Fibroblast of skin of abdomen (primary cell): ENCODE measurements around the gene PFN3.
"Not testable (repeated sequence)": the region's sequence is repeated elsewhere in the genome, so short reads cannot be mapped to it uniquely, and the experiment has no call there.

Source experiments
- DNase-seq: peaks from one replicate; pipeline ENCODE4 v3.0.0-alpha.2; 2013

The PFN3 gene

DNA sequence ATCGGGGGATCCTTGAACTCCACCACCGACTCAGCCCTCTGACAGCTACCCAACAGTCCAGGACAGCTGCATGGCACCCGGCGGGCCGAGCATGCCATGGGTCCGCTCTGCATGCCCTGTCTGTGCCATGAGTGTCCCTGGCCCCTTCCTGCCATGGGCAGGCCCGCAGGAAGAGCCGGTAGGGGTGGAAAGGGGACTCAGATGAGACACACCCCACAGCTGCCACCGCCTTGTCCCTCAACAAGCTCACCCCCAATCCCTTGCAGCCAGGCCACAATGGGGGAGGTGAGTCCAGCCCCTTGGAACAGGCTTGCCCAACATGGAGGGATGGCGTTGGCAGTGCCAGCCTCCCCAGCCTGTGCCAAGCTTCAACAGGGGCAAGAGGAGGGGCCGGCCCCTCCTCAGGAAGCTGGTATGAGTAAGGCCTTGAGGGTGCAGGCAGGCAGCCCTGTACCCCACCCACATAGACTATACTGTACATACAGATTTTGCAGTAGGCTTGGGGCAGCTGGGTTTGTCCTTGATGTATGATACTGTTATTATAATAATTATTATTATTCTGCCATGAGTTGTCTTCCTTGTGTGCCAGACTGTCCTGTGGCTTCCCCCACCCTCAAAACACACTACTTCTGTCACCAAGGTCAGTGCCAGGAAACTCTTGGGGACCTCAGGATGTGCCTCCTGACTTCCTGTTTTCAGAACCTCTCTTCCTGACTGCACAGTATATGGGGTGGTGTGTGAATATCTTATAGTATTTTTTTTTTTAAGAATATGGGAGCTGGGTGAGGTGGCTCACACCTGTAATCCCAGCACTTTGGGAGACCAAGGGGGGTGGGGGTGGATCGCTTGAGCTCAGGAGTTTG, 28.2 kb downstream of the PFN3 start:
- DNase-seq: no peak

DNA sequence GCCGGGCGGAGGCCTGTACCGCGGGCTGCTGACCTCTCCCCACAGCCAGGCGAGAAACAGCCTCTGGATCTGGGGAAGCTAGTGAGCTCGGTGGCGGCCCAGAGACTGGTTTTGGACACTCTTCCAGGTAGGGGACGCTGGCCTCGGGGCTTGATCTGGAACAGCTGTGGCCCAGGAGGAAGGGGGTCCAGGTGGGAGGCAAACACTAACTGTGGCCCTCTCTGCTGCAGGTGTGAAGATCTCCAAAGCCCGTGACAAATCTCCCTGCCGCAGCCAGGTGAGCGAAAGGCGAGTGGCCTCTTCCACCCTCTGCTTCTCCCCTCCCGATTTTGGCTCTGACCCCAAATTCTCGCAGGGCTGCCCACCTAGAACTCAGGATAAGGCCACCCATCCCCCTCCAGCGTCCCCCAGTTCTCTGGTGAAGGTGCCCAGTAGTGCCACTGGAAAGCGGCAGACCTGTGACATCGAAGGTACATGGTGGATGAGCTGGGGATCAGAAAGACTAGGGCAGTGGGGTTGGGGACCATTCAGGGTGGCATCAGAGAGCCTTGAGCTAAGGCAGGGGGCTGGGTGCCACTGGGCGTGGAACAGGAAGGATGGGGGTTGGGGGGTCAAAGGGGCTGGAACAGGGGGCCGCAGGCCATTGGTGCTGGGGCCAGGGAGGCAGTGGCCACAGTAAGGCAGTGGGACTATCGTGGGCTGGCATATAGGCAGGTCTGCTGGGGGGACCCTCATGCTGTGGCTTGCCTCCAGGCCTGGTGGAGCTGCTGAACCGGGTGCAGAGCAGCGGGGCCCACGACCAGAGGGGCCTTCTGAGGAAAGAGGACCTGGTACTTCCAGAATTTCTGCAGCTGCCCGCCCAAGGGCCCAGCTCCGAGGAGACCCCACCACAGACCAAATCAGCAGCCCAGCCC, 29.1 kb downstream of the PFN3 start:
- no peak for DNase-seq

GRCh38 chr5:177370488-177371119, 29.9 kb downstream of the PFN3 start:
- DNase-seq: peak; percentile 79

DNA sequence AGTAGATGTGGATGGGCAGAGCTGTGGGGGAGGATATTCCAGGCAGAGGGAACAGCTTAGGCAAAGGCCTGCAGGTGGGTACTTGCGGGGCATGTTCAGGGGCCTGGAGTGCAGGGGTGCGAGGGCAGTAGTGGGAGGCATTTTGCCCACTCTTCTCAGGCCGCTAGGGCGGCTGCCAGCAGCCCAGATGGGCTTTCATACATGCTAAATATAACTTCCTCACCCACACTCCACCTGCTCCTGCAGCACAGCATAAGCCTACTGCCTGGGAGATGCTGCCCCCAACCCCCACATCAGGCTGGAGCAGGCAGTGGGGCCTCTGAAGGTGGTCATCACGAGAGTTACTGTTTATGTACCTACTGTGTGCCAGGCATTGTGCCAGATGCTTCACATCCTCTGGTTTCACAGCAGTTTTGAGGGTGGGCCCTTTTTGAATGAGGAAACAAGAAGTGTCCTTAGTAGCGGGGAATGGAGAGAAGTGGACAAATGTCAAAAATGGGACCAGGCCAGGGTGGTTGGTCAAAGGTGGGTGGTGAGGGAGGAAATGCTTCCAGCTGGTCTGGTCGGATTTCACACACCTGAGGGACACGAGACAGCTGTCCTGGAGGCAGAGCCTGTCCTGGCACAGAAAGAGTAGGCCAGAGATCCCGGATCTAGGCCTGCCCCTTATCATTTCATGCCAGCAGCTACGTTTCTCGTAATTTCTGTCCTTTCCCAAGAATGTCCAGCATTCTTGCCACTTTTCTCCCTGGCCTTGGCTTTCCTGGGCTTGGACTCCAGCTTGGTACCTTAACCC, 30.6 kb downstream of the PFN3 start:
- DNase-seq: no peak

DNA sequence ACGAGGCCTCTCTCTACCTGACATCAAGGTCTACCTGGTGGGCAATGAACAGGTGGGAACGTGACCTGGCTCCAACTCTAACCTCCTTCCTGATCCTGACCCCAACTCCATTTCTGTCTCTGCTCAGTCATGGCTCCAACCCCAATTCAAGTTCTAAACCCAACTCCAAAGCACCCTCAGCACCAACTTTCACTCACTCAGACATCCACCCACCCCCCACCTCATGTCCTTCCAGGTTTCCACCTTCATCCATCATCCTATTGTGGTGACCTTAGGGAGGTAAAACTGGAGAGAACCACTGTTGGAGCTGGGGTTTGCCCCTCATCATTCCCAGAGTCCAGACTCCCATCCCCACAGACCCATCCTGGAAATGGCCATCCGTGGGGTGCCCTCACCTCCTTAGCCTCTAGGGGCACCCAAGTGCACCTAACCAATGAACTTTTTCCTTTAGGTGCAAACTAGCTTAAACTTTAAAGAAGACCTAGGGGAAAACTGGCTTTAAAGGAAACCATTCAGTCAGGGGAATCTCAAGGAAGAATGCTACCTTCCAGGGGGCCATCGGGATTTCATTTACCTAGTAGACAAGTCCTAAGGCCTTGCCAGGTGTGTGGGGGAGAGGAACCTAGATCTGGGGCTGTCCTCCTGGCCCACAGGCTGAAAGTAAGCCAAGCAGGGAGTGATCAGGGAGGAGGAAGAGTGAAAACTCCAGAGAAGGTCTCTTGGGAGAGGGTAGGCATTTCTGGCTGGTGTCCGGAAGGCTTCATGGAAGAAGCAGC, 31.4 kb downstream of the PFN3 start:
- DNase-seq: no peak

GRCh38 chr5:177367981-177368868, 32.2 kb downstream of the PFN3 start:
- no peak for DNase-seq

DNA sequence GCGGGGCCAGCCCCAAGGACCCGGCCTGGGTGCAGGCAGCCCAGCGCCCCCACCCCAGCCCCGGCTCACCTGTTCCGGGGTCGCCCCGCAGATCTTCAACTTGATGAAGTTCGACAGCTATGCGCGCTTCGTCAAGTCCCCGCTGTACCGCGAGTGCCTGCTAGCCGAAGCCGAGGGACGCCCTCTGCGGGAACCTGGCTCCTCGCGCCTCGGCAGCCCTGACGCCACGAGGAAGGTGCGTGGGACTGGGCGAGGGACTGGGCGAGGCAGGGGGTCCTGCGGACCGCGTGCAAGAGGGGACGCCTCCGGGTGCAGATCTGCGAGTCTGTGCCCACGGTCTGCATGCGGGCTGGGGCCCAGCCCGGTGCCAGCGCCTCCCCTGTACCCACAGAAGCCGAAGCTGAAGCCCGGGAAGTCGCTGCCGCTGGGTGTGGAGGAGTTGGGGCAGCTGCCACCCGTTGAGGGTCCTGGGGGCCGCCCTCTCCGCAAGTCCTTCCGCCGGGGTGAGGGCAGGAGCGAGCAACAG, 33.1 kb downstream of the PFN3 start:
- DNase-seq: no peak

DNA sequence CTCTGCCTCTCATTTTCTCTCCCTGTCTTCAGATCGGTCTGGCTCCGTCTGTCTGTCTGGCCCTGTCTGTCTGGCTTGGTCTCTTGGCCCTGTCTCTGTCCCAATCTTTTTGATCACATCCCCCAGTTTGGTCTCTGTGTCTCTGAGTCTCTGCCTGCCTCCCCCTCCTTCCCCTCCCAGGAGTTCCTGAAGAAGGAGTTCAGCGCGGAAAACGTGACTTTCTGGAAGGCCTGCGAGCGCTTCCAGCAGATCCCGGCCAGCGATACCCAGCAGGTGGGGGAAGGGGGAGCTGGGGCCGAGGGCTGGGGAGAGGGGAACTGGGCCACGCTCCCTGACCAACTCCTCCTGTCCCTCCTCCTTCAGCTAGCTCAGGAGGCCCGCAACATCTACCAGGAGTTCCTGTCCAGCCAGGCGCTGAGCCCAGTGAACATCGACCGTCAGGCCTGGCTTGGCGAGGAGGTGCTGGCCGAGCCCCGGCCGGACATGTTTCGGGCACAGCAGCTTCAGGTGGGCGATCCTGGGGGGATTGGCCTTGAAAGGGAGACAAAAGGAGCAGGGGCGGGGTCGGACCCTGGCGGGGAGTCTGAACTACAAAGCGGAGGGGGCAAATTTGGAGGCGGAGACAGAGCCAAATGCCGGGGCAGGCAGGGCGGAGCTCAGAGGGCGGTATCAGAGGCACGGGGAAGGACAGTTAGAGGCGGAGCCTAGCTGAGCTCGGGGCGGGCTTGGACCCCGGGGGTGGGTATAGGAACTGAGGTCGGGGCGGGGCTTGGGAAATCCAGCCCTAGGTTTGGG, 33.7 kb downstream of the PFN3 start:
- peak; percentile 84 for DNase-seq

DNA sequence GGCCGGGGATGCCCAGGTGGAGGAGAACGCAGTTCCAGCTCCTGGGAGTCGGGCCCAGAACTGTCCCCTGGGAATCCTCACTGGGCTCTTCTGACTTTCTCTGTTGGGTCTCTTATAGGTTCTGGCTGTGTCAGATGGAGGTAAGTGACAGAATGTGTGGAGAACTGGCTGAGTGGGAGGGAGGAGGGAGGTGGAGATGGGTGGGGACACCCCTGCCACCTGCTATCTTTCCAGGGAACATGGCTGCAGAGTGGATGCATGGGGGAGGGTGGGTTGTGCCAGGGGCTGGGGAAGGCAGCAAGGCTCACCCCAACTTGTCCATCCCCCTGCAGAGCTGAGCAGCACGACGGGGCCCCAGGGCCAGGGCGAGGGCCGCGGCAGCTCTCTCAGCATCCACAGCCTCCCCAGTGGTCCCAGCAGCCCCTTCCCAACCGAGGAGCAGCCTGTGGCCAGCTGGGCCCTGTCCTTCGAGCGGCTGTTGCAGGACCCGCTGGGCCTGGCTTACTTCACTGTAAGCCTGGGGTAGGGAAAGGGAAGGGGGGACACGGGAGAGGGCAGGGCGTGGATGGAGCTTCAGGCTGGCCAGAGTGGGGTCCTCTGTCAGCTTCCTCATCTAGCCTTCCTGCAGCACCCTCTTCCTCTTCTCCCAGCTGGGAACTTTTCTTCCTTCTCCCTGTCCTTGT, 34.5 kb downstream of the PFN3 start:
- DNase-seq: no peak

DNA sequence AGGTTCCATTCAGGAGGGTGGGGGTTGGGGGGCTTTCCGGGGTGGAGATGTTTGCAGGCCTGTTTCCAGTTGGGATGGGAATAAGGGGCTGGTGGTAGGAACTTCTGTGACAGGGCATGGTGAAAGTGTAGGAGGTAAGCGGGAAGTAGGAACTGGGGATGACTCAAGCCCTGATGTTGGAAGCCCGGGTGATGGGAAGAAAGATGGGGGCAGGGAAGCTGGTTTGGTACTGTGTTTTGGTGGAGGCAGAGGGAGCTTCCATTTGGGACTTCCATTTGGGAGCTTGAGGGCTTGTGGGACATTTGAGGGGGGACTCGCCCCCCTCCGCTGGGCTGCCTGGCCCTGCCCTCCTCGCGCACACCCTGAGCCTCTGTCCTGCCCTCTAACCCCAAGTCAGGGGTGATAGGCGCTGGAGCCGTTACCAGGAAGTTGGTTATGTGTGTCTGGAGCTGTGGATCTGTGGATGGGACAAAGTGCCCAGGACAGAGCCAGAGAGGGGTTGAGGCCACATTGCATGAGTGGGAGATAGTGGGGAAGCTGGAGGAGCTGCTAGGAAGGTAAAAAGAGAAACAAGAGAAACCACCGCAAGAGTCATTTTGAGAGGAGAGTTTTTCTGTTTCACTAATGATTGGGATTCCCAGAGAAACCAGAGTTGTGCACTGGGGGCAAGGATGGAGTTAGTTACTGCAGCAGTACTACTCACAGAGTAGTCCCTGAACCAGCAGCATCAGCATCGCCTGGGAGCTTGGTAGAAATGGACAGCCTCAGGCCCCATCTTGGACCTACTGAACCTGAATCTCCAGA, 36.1 kb downstream of the PFN3 start:
- no peak for DNase-seq

DNA sequence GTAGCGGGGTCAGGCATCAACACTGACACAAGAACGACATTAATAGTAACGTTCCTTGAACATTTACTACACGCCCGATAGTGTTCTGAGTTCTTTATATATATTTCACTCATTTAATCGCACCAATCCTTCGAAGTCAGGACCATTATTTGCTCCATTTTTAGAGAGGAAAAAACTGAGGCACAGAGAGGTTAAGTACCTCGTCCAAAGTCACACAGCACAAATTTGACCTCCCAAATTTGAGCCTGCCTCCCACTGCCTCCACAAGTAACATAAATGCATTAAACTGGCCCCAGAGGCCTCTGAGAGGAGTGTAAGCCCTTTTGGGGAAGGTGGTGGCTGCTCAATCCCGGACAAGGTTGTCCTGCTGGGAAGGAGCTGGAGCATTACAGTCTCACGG, 36.9 kb downstream of the PFN3 start:
- DNase-seq: no peak

GRCh38 chr5:177362610-177363507, 37.6 kb downstream of the PFN3 start:
- DNase-seq: peak; percentile 37

- DNase-seq: no peak
These were observed 38.2 kb downstream of the PFN3 start for GRCh38 chr5:177362292-177362609.

DNA sequence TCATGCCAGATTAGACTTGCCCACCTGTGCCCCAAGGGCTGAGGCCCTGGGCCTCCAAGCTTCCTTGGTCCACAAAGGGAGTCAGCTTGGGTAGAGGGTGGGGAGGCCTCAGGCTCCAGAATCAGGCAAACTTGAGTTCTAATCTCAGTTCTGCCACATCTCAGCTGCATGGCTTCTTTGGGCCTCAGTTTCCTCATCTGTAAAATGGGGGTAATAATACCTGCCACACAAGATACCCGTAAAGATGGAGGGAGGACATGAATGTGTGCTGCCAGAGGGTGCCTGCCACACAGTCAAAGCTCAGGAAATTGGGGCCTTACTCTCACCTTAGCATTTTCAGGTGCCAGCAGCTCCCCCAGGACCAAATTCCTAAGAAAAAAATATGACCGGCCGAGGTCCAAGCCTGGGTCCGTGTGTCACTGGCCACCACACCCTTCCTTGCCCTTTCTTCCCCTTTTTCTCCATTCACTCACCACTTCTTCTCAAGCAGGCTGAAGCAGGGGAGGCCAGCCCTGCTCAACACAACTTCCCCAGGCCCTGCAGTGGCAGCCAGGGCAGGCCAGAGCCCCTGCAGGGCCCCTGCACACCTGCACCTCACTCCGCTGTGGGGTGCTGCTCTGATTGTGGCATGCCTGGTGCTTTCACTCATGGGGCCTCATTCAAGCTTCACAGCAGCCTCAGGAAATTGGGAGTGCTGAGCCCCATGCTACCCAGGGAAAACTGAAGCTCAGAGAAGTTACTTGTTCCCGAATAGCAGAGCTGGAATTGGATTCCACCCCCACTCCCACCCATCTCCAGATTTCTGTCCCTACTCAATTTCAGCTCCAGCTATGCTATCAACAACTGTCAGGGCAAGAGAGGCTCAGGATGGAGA, 38.8 kb downstream of the PFN3 start:
- no peak for DNase-seq

DNA sequence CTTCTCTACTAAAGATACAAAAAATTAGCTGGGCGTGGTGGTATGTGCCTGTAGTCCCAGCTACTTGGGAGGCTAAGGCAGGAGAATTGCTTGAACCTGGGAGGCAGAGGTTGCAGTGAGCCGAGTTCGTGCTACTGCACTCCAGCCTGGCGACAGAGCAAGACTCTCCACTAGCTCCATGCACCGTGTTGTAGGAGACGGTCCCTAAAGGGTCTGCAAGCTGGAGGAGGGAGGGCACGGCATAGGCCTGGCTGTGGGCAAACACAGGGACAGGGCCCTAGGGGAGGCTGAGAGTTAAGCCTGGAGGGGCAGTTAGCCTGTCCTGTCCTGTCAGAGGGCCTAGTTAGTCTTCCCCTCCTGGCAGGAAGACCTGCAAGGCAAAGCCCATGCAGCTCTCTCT, 39.7 kb downstream of the PFN3 start:
- DNase-seq: not testable (repeated sequence)

DNA sequence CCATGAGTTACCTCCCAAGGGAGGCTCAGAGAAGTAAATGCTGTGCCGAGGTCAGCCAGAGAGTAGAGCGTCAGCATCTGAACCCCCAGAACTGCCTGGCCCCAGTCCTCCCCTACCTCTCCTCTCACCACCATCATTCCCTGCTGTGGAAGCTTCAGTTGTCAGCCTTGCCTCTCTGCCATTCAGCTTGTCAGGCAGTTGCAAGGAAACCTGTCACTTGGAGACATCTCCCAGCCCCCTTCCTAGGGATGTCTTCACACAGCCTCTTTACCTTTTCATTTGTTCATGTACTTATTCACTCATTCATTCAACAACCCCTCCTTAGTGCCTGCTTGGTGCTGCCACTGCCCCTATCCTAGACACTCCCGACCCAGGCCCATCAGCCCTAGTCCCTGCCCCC, 40.6 kb downstream of the PFN3 start:
- DNase-seq: no peak
